ENCODE measurements around the gene CACYBP. TPM values are rescaled to one million over a fixed set of nuclear protein-coding genes. Genes with fewer than 3 reads are reported as not detected.

Gene CACYBP
- total and polyA plus RNA-seq, 2 of the 8 experiments (the other 6 are each of a cell fraction or from before 2014, with no cell fraction given): 28.3 to 247 TPM

DNA sequence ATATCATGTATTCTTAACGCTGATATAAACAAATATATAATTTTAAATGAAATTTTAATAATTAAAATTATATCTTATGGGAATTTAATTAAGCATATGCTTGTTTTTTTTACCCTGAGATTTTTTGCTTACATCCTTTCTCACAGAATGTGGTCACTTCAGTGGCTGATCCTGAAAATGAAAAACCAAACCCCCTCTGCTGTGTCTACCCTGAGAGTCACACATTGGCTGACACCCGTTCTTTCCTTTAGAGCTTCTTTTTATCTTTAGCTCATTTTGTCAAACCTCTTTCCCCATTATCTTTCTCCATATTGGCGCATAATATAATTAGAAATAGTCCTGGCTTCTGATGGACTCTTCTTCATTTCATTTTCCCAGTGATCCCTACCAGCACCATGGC is 10.8 kb upstream of the CACYBP start:
- DNase-seq (ENCODE audit: low read depth in 1 of 2, low spot score in 2 of 2) (no peak), FAIRE-seq (no peak)
- Histone ChIP-seq H3K4me3 (ENCODE audit: extremely low read depth in 1 of 4, insufficient read depth in 2 of 4, low read depth in 3 of 4, low read length in 4 of 4) (no peak overlapping the region), H3K27ac (ENCODE audit: low read depth, low read length) (no peak overlapping the region), H4K20me1 (replicated peaks in 1 of 2; ENCODE audit: control insufficient read depth in 1 of 2, insufficient read depth in 2 of 2, low read length in 2 of 2) (no peaks in the 10 kb centered on the region), H2BK15ac (ENCODE audit: low read length) (no peak overlapping the region), H3K79me2 (ENCODE audit: control insufficient read depth in 1 of 2, insufficient read depth in 2 of 2, low read length in 2 of 2) (no peaks in the 10 kb centered on the region), H3K4me2 (ENCODE audit: insufficient read depth in 1 of 2, low read depth in 2 of 2, low read length in 2 of 2) (no peak overlapping the region), H3K9ac (replicated peaks in 1 of 4; ENCODE audit: extremely low read depth in 1 of 4, low read depth in 3 of 4, low read length in 3 of 4) (peak overlapping the region in 1 of 4 experiments; percentile 44; a peak in 1 of 7 replicates), H2BK12ac (ENCODE audit: low read depth, low read length) (no peak overlapping the region), H4K5ac (ENCODE audit: insufficient read length, low read depth, low read length) (no peak overlapping the region), H2AFZ (ENCODE audit: low read length) (no peak overlapping the region), H3K56ac (replicated peaks; ENCODE audit: insufficient read length, low read depth, low read length) (no peak overlapping the region), H2AK5ac (ENCODE audit: low read depth, low read length) (no peak overlapping the region), H3K36me3 (ENCODE audit: control insufficient read depth in 2 of 4, insufficient read depth in 4 of 4, low read length in 3 of 4) (peaks cover 12 to 88% (median 49%) of the 10 kb centered on the region in 4 experiments), H3K18ac (ENCODE audit: extremely low read depth, low read length) (no peak overlapping the region), H3K4me1 (replicated peaks in 1 of 4; ENCODE audit: control insufficient read depth in 3 of 4, insufficient read depth in 4 of 4, low read length in 3 of 4) (no peaks in the 10 kb centered on the region), H2BK120ac (replicated peaks; ENCODE audit: low read depth, low read length) (no peak overlapping the region), H4K91ac (replicated peaks; ENCODE audit: insufficient read length, low read length) (no peak overlapping the region), H2BK20ac (ENCODE audit: low read length) (no peak overlapping the region), H3K9me3 (ENCODE audit: insufficient read depth in 2 of 2, low read depth in 1 of 2, low read length in 1 of 2) (no peaks in the 10 kb centered on the region), H3K4ac (replicated peaks; ENCODE audit: insufficient read length, low read depth, low read length) (no peak overlapping the region), H3K23me2 (ENCODE audit: low read depth, low read length) (no peaks in the 10 kb centered on the region), H3K79me1 (ENCODE audit: low read depth, low read length) (no peaks in the 10 kb centered on the region; the same call in 1 of the 2 replicates), H2BK5ac (ENCODE audit: low read depth, low read length) (no peak overlapping the region), H3K23ac (ENCODE audit: insufficient read length) (no peak overlapping the region), H4K8ac (ENCODE audit: extremely low read depth, insufficient read depth, low read length) (no peak overlapping the region), H3K27me3 (replicated peaks in 1 of 4; ENCODE audit: control insufficient read depth in 3 of 4, extremely low read depth in 1 of 4, insufficient read depth in 3 of 4, low read length in 3 of 4) (no peaks in the 10 kb centered on the region), H3K14ac (ENCODE audit: insufficient read length) (no peak overlapping the region)
- CTCF ChIA-PET (ENCODE audit: partially characterized antibody): interaction anchor here (1.0 to 2.0 kb wide), 3 partner anchors 8 to 219 kb away, joined by 3 to 13 read pairs (median 6); no protein-coding TSS in a partner anchor
- 95% methylated on average over 3 of the region's 3 CpGs; no CpG with 5 or more reads in 1 of the 2 experiments for WGBS, 2 experiments (ENCODE audit: extremely low coverage in 1 of 2, insufficient coverage in 1 of 2, insufficient read length in 1 of 2, insufficient replicate concordance in 2 of 2, low coverage in 1 of 2, low lambda C conversion rate in 2 of 2, missing lambda C conversion rate in 1 of 2)
- POLR2A ChIA-PET (ENCODE audit: partially characterized antibody): interaction anchor here (1.9 kb wide), 1 partner anchor 10 kb away, joined by 9 read pairs; the partner anchor contains the start of gene CACYBP
- TF ChIP-seq JUN (IDR thresholded peaks at IDR 0.05; ENCODE audit: low read depth, low read length) (no peak), RFX5 (IDR thresholded peaks at IDR 0.05; ENCODE audit: borderline replicate concordance, low read depth, low read length) (no peak), TCF12 (IDR thresholded peaks at IDR 0.05; ENCODE audit: low read depth, low read length) (no peak), BRCA1 (IDR thresholded peaks at IDR 0.05; ENCODE audit: low read depth, low read length) (no peak), JUND (IDR thresholded peaks at IDR 0.05; ENCODE audit: low read length) (no peak), CHD1 (IDR thresholded peaks at IDR 0.05; ENCODE audit: low read depth, low read length) (no peak), BACH1 (IDR thresholded peaks at IDR 0.05; ENCODE audit: low read length) (no peak), KDM1A (IDR thresholded peaks at IDR 0.05; ENCODE audit: borderline replicate concordance, low read length) (no peak), SUZ12 (IDR thresholded peaks at IDR 0.05; ENCODE audit: low read length) (no peak), SIX5 (IDR thresholded peaks at IDR 0.05; ENCODE audit: low read depth, low read length) (no peak)
